ENCODE data around the gene NAPB. TPM values are rescaled to one million over a fixed set of nuclear protein-coding genes. Genes with fewer than 3 reads are reported as not detected.

Gene NAPB
- total and polyA plus RNA-seq, 10 of the 15 experiments (the other 5 are each of a cell fraction or from before 2014, with no cell fraction given): 2.1 to 15.9 (median 7.2) TPM

DNA sequence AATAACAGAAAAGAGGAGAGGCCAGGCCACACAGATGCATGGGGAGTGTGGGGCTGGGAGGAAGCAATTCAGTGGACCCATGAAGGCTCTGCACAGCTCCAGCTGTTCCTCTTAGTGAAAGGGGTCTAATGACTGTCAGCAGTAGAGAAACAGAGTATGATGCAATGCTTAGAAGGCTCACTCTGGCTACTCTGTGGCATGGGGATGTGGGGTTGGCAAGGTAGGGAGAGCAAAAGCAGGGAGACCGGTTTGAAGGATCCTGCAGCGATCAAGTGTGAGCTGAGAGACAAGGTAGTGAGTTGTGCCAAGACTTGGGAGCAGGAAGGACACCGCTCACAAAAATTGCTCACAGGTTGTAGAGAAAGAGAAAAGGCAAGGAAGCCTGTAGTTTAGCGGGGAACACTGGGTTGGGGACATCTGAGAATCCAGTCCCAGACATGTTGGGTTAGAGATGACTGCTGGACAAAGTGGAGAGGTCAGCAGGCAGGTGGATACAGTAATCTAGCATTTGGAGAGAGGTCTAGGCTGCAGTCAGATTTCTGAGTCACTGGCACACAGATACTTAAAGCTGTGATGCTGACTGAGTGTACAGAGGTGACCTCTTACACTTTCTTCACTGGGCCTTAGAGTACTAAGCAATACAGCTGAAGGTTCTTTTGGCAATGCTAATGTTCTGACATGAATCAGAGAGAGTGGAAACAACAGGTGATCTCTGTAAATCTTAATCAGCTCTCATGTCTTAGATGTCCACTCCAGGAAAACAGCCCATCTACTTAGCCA lies 27.1 kb downstream of the NAPB start:
- RAD21 ChIA-PET (ENCODE audit: unreplicated experiment): no interaction called here
- no peak overlapping the region for H3K4me3 ChIP-seq
- no peaks in the 10 kb centered on the region for H3K4me1 ChIP-seq (ENCODE audit: control insufficient read depth, insufficient read depth, low read length)
- in situ Hi-C loops (cut with MboI): no loop called here
- CTCF ChIA-PET: no interaction called here
- H3K36me3 ChIP-seq (ENCODE audit: control insufficient read depth in 2 of 2, insufficient read depth in 2 of 2, low read length in 1 of 2): peaks cover 2 to 10% of the 10 kb centered on the region in 2 experiments; a peak in 3 of 4 replicates
- FAIRE-seq: no peak
- DNase-seq (ENCODE audit: low read depth, low spot score): no peak
- H3K9ac ChIP-seq (ENCODE audit: control insufficient read depth, insufficient read depth, low read length): no peak overlapping the region
- no peaks in the 10 kb centered on the region for H3K9me3 ChIP-seq (replicated peaks; ENCODE audit: control insufficient read depth, insufficient read depth, low read length)
- no peak overlapping the region for H3K27ac ChIP-seq (ENCODE audit: control insufficient read depth, insufficient read depth)
- H4K20me1 ChIP-seq (ENCODE audit: control insufficient read depth, insufficient read depth): no peaks in the 10 kb centered on the region
- no peaks in the 10 kb centered on the region; the same call in none of the 2 replicates for H3K79me2 ChIP-seq (ENCODE audit: control insufficient read depth, insufficient read depth, low read length)
- SMC1A ChIA-PET (ENCODE audit: uncharacterized antibody, unreplicated experiment): no interaction called here
- H3K4me2 ChIP-seq (ENCODE audit: control insufficient read depth, insufficient read depth): no peak overlapping the region
- no peak for ATAC-seq
- TF ChIP-seq ESRRA (IDR thresholded peaks at IDR 0.05; ENCODE audit: low read length) (no peak), NFIC (IDR thresholded peaks at IDR 0.05; ENCODE audit: low read depth, low read length) (no peak), SIX5 (IDR thresholded peaks at IDR 0.05; ENCODE audit: low read depth, low read length, severe bottlenecking) (no peak), BMI1 (IDR thresholded peaks at IDR 0.05; ENCODE audit: borderline replicate concordance) (no peak), RFX5 (IDR thresholded peaks at IDR 0.05; ENCODE audit: low read depth, low read length) (no peak), MXI1 (IDR thresholded peaks at IDR 0.05; ENCODE audit: low read depth, low read length) (no peak), MEF2A (IDR thresholded peaks at IDR 0.05; ENCODE audit: insufficient read depth, low read depth, low read length) (no peak)
- TF ChIP-seq, protein P1, sequence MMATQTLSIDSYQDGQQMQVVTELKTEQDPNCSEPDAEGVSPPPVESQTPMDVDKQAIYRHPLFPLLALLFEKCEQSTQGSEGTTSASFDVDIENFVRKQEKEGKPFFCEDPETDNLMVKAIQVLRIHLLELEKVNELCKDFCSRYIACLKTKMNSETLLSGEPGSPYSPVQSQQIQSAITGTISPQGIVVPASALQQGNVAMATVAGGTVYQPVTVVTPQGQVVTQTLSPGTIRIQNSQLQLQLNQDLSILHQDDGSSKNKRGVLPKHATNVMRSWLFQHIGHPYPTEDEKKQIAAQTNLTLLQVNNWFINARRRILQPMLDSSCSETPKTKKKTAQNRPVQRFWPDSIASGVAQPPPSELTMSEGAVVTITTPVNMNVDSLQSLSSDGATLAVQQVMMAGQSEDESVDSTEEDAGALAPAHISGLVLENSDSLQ (IDR thresholded peaks at IDR 0.05): no peak
- TF ChIP-seq, protein P2, sequence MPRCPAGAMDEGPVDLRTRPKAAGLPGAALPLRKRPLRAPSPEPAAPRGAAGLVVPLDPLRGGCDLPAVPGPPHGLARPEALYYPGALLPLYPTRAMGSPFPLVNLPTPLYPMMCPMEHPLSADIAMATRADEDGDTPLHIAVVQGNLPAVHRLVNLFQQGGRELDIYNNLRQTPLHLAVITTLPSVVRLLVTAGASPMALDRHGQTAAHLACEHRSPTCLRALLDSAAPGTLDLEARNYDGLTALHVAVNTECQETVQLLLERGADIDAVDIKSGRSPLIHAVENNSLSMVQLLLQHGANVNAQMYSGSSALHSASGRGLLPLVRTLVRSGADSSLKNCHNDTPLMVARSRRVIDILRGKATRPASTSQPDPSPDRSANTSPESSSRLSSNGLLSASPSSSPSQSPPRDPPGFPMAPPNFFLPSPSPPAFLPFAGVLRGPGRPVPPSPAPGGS (IDR thresholded peaks at IDR 0.05; ENCODE audit: borderline replicate concordance, insufficient read depth, low read depth, low read length, poor library complexity, severe bottlenecking): no peak
- no peak overlapping the region for H2AFZ ChIP-seq (ENCODE audit: control insufficient read depth, low read depth, low read length)
- POLR2A ChIA-PET: no interaction called here
- BruUV-seq (replicated peaks): no TSS peak
- no peaks in the 10 kb centered on the region for H3K27me3 ChIP-seq (replicated peaks in 1 of 2; ENCODE audit: control insufficient read depth in 2 of 2, insufficient read depth in 2 of 2, low read length in 1 of 2)
- WGBS (ENCODE audit: insufficient coverage, insufficient replicate concordance, low lambda C conversion rate, missing lambda C conversion rate): 97% methylated on average over 4 of the region's 4 CpGs
- intact Hi-C loops (cut with micrococcal nuclease; ENCODE audit: unreplicated experiment): no loop called here

Data from GM12878 (cell line).